Ishikawa (cell line): ENCODE measurements around the gene IL17C.

Source experiments
- CEBPB ChIP-seq: IDR thresholded peaks from 2 replicates; pipeline ENCODE4 v1.6.1; 2012
- CREB1 ChIP-seq: IDR thresholded peaks from 2 replicates; pipeline ENCODE4 v1.6.1; 2012; ENCODE audit warnings: low read depth
- EGR1 ChIP-seq: IDR thresholded peaks from 2 replicates; pipeline ENCODE4 v1.6.1; 2012
- EP300 ChIP-seq: IDR thresholded peaks from 2 replicates; pipeline ENCODE4 v1.6.1; 2012; ENCODE audit warnings: borderline replicate concordance
- FOXM1 ChIP-seq: IDR thresholded peaks from 2 replicates; pipeline ENCODE4 v1.6.1; 2012; ENCODE audit warnings: low read depth, borderline replicate concordance
- MAX ChIP-seq: IDR thresholded peaks from 2 replicates; pipeline ENCODE4 v1.6.1; 2012
- NFIC ChIP-seq: IDR thresholded peaks from 2 replicates; pipeline ENCODE4 v1.6.1; 2012
- RAD21 ChIP-seq: IDR thresholded peaks from 2 replicates; pipeline ENCODE4 v1.6.1; 2012; ENCODE audit warnings: low read depth
- TAF1 ChIP-seq: IDR thresholded peaks from 2 replicates; pipeline ENCODE4 v1.6.1; 2012; ENCODE audit warnings: low read depth, mild to moderate bottlenecking
- TCF12 ChIP-seq: IDR thresholded peaks from 2 replicates; pipeline ENCODE4 v1.6.1; 2012; ENCODE audit warnings: low read depth
- TEAD4 ChIP-seq: IDR thresholded peaks from 2 replicates; pipeline ENCODE4 v1.6.1; 2012
- YY1 ChIP-seq: IDR thresholded peaks from 2 replicates; pipeline ENCODE4 v1.6.1; 2012; ENCODE audit warnings: low read depth
- ZBTB7A ChIP-seq: IDR thresholded peaks from 2 replicates; pipeline ENCODE4 v1.6.1; 2012; ENCODE audit warnings: low read depth
- TF ChIP-seq, protein P1 (sequence below): IDR thresholded peaks from 2 replicates; pipeline ENCODE4 v1.6.1; 2012
- TF ChIP-seq, protein P2 (sequence below): IDR thresholded peaks from 2 replicates; pipeline ENCODE4 v1.6.1; 2012; ENCODE audit warnings: low read depth, mild to moderate bottlenecking

The IL17C gene

GRCh38 chr16:88640498-88641247 is 2.3 kb downstream of the IL17C start:
- TF ChIP-seq YY1 (no peak), TEAD4 (no peak), TAF1 (no peak), MAX (no peak), NFIC (no peak), CREB1 (no peak), TCF12 (no peak), ZBTB7A (no peak)
- TF ChIP-seq, protein P1, sequence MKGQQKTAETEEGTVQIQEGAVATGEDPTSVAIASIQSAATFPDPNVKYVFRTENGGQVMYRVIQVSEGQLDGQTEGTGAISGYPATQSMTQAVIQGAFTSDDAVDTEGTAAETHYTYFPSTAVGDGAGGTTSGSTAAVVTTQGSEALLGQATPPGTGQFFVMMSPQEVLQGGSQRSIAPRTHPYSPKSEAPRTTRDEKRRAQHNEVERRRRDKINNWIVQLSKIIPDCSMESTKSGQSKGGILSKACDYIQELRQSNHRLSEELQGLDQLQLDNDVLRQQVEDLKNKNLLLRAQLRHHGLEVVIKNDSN = no peak

- TF ChIP-seq CREB1 = no peak
- TF ChIP-seq CEBPB = no peak
- TF ChIP-seq YY1 = no peak
These were observed 4.7 kb downstream of the IL17C start for GRCh38 chr16:88642881-88643643.

DNA sequence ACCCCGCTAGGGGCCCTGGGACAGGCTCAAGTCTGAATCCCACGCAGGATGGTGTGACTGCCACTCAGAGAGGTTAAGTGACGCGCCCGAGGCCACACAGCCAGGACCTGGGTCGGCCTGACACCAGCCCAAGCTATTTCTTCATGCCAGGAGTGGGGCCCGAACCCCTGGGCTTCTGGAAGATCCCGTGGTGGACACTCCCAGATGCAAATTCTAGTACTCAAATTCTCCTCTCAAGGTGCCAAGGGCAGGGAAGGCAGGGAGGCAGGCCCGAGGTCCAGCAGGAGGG is 5.2 kb downstream of the IL17C start:
- TF ChIP-seq TEAD4 = no peak
- TF ChIP-seq TAF1 = no peak
- no peak for TF ChIP-seq YY1
- TF ChIP-seq EGR1 = no peak
- TF ChIP-seq NFIC = no peak
- TF ChIP-seq TCF12 = no peak
- TF ChIP-seq, protein P2, sequence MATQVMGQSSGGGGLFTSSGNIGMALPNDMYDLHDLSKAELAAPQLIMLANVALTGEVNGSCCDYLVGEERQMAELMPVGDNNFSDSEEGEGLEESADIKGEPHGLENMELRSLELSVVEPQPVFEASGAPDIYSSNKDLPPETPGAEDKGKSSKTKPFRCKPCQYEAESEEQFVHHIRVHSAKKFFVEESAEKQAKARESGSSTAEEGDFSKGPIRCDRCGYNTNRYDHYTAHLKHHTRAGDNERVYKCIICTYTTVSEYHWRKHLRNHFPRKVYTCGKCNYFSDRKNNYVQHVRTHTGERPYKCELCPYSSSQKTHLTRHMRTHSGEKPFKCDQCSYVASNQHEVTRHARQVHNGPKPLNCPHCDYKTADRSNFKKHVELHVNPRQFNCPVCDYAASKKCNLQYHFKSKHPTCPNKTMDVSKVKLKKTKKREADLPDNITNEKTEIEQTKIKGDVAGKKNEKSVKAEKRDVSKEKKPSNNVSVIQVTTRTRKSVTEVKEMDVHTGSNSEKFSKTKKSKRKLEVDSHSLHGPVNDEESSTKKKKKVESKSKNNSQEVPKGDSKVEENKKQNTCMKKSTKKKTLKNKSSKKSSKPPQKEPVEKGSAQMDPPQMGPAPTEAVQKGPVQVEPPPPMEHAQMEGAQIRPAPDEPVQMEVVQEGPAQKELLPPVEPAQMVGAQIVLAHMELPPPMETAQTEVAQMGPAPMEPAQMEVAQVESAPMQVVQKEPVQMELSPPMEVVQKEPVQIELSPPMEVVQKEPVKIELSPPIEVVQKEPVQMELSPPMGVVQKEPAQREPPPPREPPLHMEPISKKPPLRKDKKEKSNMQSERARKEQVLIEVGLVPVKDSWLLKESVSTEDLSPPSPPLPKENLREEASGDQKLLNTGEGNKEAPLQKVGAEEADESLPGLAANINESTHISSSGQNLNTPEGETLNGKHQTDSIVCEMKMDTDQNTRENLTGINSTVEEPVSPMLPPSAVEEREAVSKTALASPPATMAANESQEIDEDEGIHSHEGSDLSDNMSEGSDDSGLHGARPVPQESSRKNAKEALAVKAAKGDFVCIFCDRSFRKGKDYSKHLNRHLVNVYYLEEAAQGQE = no peak
- no peak for TF ChIP-seq EP300
- TF ChIP-seq, protein P1 = no peak
- no peak for TF ChIP-seq RAD21
- no peak for TF ChIP-seq FOXM1
- no peak for TF ChIP-seq CREB1
- no peak for TF ChIP-seq ZBTB7A
- TF ChIP-seq MAX = no peak
- TF ChIP-seq CEBPB = no peak

DNA sequence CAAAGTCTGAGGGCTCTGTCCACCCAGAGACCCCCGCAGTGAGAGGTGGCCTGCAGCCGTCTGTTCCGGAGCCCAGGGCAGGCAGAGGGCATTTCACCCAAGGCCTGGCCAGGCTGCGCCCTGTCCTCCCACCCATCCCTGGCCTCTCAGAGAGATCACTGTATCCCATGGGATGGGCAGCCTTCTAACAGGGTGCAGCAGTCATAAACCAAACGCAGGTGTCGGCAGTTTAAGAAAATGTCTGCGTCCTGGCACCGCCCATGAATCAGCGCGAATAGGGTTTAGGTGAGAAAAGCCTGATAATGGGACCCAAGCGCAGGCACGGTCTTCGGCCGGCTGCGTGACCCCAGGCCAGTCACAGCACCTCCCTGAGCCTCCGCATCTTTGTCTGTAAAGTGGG is 7.1 kb downstream of the IL17C start:
- no peak for TF ChIP-seq TEAD4
- no peak for TF ChIP-seq ZBTB7A
- TF ChIP-seq, protein P1 = no peak
- no peak for TF ChIP-seq FOXM1
- TF ChIP-seq NFIC = no peak
- TF ChIP-seq, protein P2 = no peak
- TF ChIP-seq YY1 = no peak
- TF ChIP-seq EGR1 = no peak
- TF ChIP-seq MAX = no peak
- TF ChIP-seq RAD21 = no peak
- TF ChIP-seq CEBPB = no peak
- TF ChIP-seq EP300 = no peak
- no peak for TF ChIP-seq TCF12
- TF ChIP-seq CREB1 = no peak
- no peak for TF ChIP-seq TAF1

- TF ChIP-seq RAD21 (no peak), TAF1 (no peak), TCF12 (no peak), YY1 (no peak), EGR1 (no peak), TEAD4 (no peak), EP300 (no peak), CEBPB (no peak)
These were observed 7.6 kb downstream of the IL17C start for GRCh38 chr16:88645941-88646340.
